Measurements from ENCODE around the gene FBXW11. TPM values are rescaled to one million over a fixed set of nuclear protein-coding genes. Genes with fewer than 3 reads are reported as not detected.
A peak's percentile ranks its signal among the peaks of the same experiment; 100 is the strongest.
"Not testable (repeated sequence)": the region's sequence is repeated elsewhere in the genome, so short reads cannot be mapped to it uniquely, and the experiment has no call there.

Gene FBXW11
- total RNA-seq, 2 donors from 2014 or later, result 34.1 to 37.5 TPM

GRCh38 chr5:172031894-172032461, 25.5 kb upstream of the FBXW11 start:
- intact Hi-C loops (cut with DNase I, micrococcal nuclease), result loop anchor here in 1 of 2 donors (10.0 kb wide), 1 partner anchor 117 kb away; no protein-coding TSS in a partner anchor
- DNase-seq, result no peak
- ATAC-seq, result no peak

- ATAC-seq (no peak), DNase-seq (no peak)
- intact Hi-C loops (cut with DNase I, micrococcal nuclease), result loop anchor here in 1 of 2 donors (10.0 kb wide), 1 partner anchor 115 kb away; no protein-coding TSS in a partner anchor
These were observed 23.4 kb upstream of the FBXW11 start for GRCh38 chr5:172029876-172030275.

- ATAC-seq (no peak), DNase-seq (no peak)
- intact Hi-C loops (cut with DNase I, micrococcal nuclease), result no loop called here
These were observed 21.7 kb upstream of the FBXW11 start for GRCh38 chr5:172028167-172028566.

GRCh38 chr5:172020110-172020786, 13.8 kb upstream of the FBXW11 start:
- DNase-seq; intact Hi-C loops (cut with DNase I, micrococcal nuclease); ATAC-seq: not testable (repeated sequence)

GRCh38 chr5:172015346-172015745, 8.9 kb upstream of the FBXW11 start:
- ATAC-seq, result no peak
- intact Hi-C loops (cut with DNase I, micrococcal nuclease), result no loop called here
- no peak for DNase-seq

- intact Hi-C loops (cut with DNase I, micrococcal nuclease), result no loop called here
- no peak for ATAC-seq
- DNase-seq, result no peak
These were observed 3.8 kb upstream of the FBXW11 start for GRCh38 chr5:172010278-172010677.

GRCh38 chr5:172009536-172010270, 3.3 kb upstream of the FBXW11 start:
- ATAC-seq (no peak), DNase-seq (no peak)
- intact Hi-C loops (cut with DNase I, micrococcal nuclease), result no loop called here

GRCh38 chr5:172008689-172009141, 2.3 kb upstream of the FBXW11 start:
- intact Hi-C loops (cut with DNase I, micrococcal nuclease), result no loop called here
- no peak for DNase-seq
- ATAC-seq, result no peak

- ATAC-seq, result no peak
- intact Hi-C loops (cut with DNase I, micrococcal nuclease), result no loop called here
- DNase-seq, result no peak
These were observed 1.6 kb upstream of the FBXW11 start for GRCh38 chr5:172008111-172008455.

- peak; percentile 1 for ATAC-seq
- DNase-seq, result peak in 1 of 2 donors; percentile 10
- intact Hi-C loops (cut with DNase I, micrococcal nuclease), result no loop called here
These were observed 1.0 kb upstream of the FBXW11 start for GRCh38 chr5:172007175-172008110.

- intact Hi-C loops (cut with DNase I, micrococcal nuclease), result no loop called here
- DNase-seq (peak; percentile 38 to 54), ATAC-seq (peak; percentile 28)
These were observed 624 bp downstream of the FBXW11 start for GRCh38 chr5:172005708-172006320.

GRCh38 chr5:172004824-172005237, 1.6 kb downstream of the FBXW11 start:
- intact Hi-C loops (cut with DNase I, micrococcal nuclease), result no loop called here
- DNase-seq, result no peak
- ATAC-seq, result no peak

- ATAC-seq, result no peak
- DNase-seq, result no peak
- intact Hi-C loops (cut with DNase I, micrococcal nuclease), result no loop called here
These were observed 2.7 kb downstream of the FBXW11 start for GRCh38 chr5:172003746-172004145.

- ATAC-seq (no peak), DNase-seq (no peak)
- intact Hi-C loops (cut with DNase I, micrococcal nuclease), result no loop called here
These were observed 3.5 kb downstream of the FBXW11 start for GRCh38 chr5:172002840-172003512.

GRCh38 chr5:172002310-172002709, 4.1 kb downstream of the FBXW11 start:
- intact Hi-C loops (cut with DNase I, micrococcal nuclease), result no loop called here
- DNase-seq (no peak), ATAC-seq (no peak)

- ATAC-seq, result no peak
- intact Hi-C loops (cut with DNase I, micrococcal nuclease), result loop anchor here in 1 of 2 donors (10.0 kb wide), 1 partner anchor 75 kb away; no protein-coding TSS in a partner anchor
These were observed 6.6 kb downstream of the FBXW11 start for GRCh38 chr5:171999877-172000276.

GRCh38 chr5:171999100-171999499, 7.3 kb downstream of the FBXW11 start:
- intact Hi-C loops (cut with DNase I, micrococcal nuclease), result loop anchor here in 1 of 2 donors (10.0 kb wide), 1 partner anchor 74 kb away; no protein-coding TSS in a partner anchor
- no peak for DNase-seq
- ATAC-seq, result no peak

More at GRCh38 chr5:171999877-172000276, 6.6 kb downstream of the FBXW11 start:
- no peak for DNase-seq

- intact Hi-C loops (cut with DNase I, micrococcal nuclease), result loop anchor here in 1 of 2 donors (10.0 kb wide), 1 partner anchor 72 kb away; no protein-coding TSS in a partner anchor
- DNase-seq, result no peak
- no peak for ATAC-seq
These were observed 9.4 kb downstream of the FBXW11 start for GRCh38 chr5:171997011-171997410.
